GM19025 (cell line): Measurements from ENCODE around the gene SAG.

Experiments used
- ATAC-seq: cut with Tn5 transposase; IDR thresholded peaks from one replicate; pipeline ENCODE4 v1.9.1; 2021; ENCODE audit warnings: mild to moderate bottlenecking, low read depth, moderate library complexity; ENCODE audit not compliant: unreplicated experiment

SAG gene

GRCh38 chr2:233287871-233288270, 19.7 kb upstream of the SAG start:
- ATAC-seq = no peak

- ATAC-seq = no peak
Measured at GRCh38 chr2:233288663-233289062, 19.0 kb upstream of the SAG start.

DNA sequence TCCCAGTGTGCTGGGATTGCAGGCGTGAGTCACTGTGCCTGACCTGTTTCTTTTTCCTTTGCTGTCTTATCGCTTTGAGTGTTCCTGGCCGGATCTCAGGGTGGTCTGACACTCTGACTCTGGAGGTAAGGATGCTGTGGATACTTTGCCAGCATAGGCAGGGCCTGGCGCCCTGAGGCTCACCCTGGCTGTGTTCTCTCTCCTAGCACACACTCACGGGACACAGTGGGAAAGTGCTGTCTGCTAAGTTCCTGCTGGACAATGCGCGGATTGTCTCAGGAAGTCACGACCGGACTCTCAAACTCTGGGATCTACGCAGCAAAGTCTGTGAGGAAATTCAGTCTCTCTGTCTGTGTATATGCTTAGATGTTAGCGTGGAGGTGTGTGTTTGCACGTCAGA, 18.0 kb upstream of the SAG start:
- ATAC-seq = no peak

GRCh38 chr2:233290051-233290845, 17.4 kb upstream of the SAG start:
- no peak for ATAC-seq

DNA sequence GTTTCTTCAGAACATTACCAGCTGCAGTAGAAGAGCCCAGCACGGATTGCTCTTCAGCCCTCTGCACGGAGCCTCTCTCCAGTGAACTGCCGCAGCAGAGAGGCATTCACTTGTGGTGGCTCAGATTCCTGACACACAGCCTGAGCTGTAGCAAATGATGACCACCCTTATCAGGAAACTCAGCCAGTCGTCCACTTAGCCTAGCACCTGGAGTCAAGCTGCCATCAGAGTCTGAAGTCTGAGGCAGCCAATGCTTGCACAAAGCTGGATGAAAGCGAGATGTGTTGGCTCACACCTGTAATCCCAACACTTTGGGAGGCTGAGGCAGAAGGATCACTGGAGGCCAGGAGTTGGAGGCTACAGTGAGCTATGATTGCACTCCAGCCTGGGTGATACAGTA, 11.7 kb upstream of the SAG start:
- no peak for ATAC-seq

DNA sequence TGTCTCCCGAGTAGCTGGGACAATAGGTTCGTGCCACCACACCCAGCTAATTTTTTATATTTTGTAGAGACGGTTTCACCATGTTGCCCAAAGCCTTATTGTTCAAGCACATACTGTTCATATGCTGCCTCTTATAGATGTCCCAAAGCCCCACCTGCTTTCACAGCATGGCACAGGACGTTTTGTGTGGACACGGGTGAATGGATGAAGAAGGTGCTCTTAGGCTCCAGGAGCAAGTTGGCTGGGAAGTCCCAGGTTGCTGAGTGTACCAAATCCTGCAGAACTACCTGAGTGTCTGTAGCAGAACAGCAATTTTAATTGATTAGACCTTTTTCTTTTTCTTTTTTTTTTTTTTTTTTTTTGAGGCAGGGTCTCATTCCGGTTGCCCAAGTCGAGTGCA, 10.5 kb upstream of the SAG start:
- ATAC-seq = no peak

- no peak for ATAC-seq
Measured at GRCh38 chr2:233300401-233300800, 7.2 kb upstream of the SAG start.

DNA sequence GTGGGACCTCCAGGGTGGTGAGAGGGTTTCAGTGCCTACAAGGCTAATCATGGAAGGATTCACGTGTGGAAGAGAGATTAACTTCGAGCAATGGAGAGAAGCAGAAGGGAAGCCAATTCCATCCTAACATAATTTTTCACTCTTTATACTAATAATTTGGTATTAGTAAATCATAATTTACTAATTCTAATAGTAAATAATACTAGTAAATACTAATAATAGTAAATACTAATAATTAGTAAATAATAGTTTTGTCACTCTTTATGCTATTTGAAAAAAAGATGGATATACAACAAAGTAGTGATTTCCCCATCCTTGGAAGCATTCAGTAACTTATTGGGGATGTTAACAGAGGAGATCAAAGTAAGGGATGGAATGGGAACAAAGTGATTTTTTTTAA, 6.4 kb upstream of the SAG start:
- ATAC-seq = no peak

DNA sequence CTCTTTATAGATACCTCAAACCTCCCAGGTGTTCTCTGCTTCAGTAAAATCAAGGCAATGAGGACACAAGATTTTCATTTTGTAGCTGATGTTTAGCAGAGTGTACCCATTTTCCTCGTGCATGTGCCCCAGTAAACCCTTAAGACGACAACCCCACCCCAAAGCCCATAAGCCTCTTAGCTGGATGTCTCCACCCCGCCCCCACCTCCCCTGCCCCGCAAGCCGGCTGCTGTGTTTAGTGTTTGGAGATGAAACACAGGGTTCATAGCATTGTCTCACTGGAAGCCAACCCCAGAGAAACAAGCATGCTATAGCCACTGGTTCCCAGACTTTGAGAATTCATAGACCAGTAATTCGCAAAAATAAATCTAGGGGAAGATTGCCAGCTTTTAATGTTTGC, 5.8 kb upstream of the SAG start:
- no peak for ATAC-seq

DNA sequence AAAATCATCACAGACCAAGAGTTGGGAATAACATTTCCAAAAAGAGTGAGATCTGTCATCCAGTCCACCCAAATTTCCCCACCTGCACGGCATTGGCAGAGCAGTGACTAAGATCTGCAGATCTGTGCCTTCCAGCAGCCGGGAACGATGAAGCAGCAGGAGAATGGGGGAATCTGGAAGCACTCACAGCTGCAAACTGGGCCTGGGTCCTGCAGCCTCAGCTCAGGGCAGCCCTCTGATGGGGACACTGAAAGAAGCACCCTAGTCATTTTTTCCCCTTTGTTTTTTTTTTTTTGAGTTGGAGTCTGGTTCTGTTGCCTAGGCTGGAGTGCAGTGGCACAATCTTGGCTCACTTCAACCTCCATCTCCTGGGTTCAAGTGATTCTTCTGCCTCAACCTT, 4.4 kb upstream of the SAG start:
- ATAC-seq = no peak

- no peak for ATAC-seq
Measured at GRCh38 chr2:233311241-233311926, 3.8 kb downstream of the SAG start.

DNA sequence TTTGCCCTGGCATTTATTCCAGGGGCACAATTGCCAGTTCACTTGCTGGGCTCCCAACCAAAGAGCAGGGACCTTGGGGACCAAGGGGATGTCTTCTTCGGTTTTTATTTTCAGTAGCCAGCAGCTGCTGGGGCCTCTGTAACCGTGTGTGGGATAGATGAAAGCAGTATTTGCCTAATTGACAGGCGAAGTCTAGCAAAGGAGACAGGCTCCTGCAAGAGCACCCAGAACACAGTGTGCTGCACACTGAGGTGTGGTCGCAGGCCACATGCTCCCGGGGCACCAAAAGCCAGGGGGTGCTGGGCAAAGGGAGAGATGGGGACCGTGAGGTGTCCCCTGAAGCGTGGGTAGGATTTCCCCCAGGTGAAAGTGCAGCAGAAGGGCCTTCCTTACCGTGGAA, 5.3 kb downstream of the SAG start:
- no peak for ATAC-seq

DNA sequence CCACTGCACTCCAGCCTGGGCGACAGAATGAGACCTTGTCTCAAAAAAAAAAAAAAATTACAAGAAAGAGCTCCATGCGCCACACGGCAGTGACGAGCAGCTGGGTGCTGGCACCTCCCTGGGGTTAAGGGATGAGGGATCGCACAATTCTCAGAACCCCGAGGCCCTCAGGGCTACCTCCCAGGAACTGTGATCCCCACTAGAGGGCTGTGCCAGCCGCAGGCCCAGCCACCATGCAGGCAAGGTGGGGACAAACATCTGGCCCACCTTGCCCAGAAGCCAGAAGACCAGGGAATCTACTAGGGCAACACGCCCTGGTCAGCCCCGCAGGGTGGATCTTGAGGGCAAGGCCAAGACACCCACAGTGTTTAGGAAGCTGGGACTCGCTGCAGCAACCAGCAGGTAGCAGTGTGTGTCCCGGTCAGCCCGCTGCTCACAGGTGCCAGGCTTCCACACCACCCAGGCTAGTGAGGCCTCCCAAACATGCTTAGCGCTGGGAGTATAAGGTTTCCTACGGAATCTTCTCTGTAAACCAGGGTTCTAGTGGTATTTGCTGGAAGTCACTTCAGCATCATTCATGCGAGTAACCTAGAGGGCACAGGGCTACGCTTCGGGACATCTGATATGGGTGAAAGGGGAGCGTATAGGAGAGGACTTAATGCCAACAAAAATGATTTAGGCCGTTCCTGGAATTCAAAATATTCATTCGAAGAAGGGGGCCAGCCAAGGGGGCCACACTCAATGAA, 6.7 kb downstream of the SAG start:
- no peak for ATAC-seq

DNA sequence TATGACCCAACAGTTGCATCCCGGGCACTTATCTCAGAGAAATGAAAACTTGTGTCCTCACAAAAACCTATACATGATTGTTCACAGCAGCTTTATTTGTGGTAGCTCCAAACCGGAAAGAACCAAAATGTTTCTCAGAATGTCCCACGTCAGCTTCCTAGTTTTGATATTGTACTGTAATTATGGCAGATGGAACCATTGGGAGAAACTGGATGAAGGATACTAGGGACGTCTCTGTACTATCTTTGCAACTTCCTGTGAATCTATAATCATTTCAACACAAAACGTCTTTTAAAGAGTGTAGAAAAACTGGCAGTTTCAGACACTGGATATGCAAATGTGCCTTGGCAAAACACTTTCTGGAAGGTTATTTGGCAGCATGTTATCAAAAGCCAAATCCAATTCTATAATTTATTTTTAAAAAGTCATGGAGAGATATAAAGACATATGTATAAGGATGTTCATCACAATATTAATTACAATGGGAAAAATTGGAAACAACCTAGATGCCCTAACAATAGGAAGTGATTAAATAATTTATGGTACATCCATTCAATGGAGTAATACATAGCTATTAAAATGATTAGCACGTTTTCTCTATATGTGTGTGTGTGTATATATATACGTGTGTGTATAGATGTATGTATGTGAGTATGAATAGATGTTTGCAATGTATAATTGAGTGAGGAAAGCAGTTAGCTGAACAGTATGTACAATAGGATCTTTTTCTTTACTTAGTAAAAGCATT, 9.8 kb downstream of the SAG start:
- ATAC-seq = no peak

DNA sequence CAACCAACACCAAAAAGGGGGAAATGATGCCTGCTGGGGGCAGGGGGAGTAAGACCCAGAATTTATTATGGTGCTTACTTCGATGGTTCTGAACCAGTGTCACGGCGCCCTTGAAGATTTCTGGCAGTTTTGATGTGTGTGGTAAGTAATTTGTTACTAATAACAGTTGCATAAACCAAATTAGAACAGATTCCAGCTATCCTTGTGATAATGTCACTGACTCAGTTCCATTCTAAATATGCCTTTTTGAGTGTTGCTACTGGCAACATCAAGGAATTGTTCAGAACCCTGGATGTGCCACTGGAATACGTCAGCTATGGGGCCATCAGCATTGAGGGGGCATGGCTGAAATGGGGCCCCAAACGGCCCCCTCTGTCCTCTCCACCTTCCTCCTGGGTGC, 11.6 kb downstream of the SAG start:
- no peak for ATAC-seq

DNA sequence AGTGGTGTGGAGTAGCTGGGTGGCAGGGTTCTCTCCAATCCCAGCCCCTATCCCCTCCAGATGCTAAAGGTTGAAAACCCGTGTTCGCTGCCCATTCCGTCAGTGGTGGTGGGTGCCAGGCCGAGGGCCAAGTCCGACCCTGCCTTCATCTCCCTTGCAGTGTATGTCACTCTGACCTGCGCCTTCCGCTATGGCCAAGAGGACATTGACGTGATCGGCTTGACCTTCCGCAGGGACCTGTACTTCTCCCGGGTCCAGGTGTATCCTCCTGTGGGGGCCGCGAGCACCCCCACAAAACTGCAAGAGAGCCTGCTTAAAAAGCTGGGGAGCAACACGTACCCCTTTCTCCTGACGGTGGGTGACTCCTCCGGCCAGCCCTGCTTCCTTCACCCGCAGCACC, 12.9 kb downstream of the SAG start:
- no peak for ATAC-seq

GRCh38 chr2:233321166-233321565, 13.6 kb downstream of the SAG start:
- ATAC-seq = no peak

DNA sequence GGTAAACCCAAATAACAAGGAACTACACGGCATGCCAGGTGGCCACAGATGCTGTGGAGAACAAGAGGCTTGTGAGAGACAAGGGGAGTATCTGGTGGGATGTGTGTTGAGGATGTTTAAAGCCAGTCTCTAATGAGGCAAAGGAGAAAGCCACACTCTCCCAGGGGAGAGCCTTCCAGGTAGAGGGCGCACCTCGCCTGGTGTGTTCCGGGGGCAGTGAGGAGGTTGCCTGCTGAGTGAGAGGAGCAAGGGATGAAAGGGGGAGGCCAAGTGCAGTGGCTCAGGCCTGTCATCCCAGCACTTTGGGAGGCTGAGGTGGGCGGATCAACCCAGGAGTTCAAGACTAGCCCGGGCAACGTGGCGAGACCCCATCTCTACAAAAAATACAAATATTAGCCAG, 16.2 kb downstream of the SAG start:
- no peak for ATAC-seq

GRCh38 chr2:233325256-233325655, 17.6 kb downstream of the SAG start:
- no peak for ATAC-seq

DNA sequence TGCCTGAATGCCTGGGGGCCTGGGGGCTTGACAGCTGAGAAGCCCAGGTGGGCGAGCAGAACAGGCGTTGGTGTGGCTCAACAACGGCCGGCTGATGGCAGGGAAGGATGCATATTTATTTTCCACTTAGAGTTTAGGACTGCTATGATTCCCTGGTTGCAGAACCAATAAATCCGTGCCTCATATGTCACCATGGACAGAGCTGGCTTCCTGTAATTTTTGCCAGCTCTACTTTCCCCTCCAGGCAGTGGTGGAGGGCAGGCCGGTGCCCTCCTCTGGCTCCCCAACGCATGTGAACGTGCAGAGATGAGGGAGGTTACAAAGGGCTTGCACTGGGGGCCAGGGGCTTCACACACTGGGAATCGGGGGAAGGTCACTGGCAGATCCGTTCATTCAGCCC, 18.2 kb downstream of the SAG start:
- ATAC-seq = no peak

- ATAC-seq = no peak
Measured at GRCh38 chr2:233326500-233326899, 18.9 kb downstream of the SAG start.
